CD4-positive, alpha-beta T cell treated with Interferon gamma for 1 hour (primary cell): ENCODE data around the gene CD1B.
"Not testable (repeated sequence)": the region's sequence is repeated elsewhere in the genome, so short reads cannot be mapped to it uniquely, and the experiment has no call there.

Experiments
- DNase-seq: peaks from one replicate; pipeline ENCODE4 v3.0.0-alpha.2; 2020

Gene CD1B

DNA sequence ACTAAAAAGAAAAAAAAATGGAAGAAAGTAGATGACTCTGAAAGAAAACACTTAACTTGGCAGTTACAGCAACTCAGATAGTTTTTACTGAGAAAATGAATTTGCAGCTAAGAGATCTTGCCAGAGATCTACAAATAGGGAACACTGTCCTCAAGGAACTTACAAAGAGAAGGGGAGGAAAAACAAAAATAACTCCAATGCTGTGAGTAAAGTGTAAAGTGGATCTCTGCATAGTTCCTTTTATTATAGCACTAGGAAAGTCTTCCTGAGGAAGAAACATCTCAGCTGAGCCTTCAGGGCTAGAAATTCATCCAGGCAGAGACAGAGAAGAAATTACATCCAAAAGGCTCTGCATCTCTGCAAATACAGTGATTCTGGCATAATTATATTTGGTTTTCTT, 3.9 kb downstream of the CD1B start:
- no peak for DNase-seq

DNA sequence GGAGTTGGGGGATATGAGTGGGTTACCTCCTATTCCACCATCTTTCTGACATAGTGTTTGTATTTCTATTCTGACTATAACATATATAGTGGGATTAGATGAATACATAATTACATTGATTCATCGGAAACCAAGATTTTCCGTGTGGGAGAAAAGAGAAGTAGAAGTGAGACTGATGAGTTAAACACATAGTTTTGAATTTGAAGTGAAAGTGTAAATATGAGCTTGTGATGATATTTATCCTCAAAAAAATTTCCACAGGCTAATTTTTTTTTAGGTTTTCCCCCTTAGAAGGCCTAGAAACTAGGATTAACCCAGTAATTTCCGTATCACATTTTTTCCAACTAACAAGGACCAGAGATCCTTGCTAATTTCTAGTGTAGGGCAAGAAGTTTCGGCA, 6.9 kb downstream of the CD1B start:
- DNase-seq, result no peak

DNA sequence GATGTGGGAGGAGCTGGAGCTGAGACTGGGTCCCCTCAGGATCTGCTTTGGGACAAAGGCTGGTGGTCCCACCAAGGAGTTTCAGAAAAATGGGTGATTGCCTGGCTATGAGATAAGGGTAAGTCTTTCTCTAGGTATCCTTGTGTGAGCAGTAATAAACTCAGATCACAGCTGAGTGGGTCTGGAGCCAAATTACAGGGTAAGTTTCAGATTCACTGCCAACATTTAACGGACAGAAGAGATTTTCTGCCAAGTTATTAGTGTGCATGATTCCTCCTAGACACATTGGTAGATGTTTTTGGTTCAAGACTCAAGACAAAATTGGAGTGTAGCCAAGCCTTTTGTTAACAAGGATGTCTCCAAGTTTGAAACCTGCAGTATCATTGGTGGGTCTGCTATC, 7.5 kb downstream of the CD1B start:
- no peak for DNase-seq

DNA sequence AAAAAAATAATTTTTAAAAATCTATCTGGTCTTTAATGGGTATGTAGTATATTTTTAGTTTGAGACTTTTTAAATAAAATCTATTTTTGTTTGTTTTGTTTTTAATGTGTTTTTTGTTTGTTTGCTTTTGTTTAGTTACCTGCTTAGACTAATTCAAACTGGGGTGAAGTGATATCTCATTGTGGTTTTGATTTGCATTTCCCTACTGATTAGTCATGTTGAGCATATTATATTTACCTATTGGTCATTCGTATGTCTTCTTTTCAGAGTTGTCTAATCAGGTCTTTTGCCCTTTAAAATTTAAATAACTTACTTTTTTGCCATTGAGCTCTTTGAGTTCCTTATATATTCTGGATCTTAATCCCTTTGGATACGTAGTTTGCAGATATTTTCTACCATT, 20.3 kb downstream of the CD1B start:
- DNase-seq, result no peak

DNA sequence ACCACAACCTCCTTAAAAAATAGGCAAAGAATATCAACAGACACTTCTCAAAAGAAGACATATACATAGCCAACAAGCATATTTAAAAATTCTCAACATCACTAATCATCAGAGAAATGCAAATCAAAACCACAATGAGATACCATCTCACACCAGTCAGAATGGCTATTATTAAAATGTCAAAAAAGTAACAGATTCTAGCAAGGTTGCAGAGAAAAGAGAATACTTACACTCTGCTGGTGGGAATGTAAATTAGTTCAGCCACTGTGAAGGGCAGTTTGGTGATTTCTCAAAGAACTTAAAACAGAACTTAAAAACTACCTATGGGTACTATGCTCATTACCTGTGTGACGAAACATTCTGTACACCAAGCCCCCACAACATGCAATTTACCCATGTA, 20.7 kb downstream of the CD1B start:
- DNase-seq, result no peak

DNA sequence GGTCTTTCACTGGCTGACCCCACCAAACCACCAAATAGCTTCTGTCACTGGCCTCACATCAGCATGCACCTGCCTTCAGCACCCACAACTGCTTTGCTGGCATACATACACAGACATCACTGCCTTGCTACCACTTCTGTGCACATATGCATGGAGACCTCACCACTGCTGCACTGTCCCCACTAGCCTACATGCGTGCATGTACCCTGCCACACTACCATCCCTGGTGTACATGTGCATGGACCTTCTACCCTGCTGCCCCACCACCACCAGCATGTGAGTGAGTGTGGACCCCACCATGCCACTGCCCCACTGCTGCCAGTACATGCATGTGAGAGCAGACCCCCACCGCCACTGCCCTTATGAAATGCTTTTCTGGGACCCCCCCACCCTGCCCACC, 35.5 kb downstream of the CD1B start:
- no peak for DNase-seq

DNA sequence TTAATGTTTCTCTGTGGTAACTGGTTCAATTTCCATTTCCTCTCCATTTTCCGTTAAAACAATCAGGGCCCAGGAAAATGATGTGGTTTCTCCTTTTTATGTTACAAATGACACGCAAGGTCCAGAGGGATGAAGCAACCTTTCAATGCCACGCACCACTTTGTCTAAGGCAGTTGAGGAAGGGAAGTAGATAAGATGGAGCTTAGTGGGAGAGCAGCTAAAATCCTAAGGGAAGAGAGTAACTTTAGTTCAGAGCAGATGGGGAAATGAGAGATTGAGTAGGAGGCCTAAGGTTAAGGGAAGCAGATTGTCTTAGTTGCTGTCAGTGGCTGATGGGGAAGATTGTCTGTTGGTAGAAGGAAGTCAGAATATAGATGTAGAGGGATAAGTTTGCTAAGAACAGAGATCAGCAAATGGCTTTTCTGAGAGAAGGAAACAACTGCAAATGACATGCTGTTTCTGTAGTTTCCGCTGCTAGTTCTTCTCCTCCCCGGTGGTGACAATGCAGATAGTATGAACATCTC, 40.9 kb downstream of the CD1B start:
- no peak for DNase-seq

DNA sequence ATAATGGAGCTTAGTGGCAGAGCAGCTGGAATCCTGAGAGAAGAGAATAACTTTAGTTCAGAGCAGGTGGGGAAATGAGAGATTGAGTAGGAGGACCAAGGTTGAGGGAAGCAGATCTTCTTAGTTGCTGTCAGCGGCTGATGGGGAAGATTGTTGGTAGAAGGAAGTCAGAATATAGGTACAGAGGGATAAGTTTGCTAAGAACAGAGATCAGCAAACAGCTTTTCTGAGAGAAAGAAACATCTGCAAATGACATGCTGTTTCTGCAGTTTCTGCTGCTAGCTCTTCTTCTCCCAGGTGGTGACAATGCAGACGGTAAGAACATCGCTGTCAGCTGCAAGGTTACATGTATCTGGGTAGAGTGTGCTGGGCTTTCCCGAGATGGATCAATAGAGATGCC, 41.5 kb downstream of the CD1B start, which contains the start of gene CD1C:
Gene CD1C (plus strand): TSS at position 113 of the 400 bp plus-strand sequence. CDS start 142 bp downstream, at position 255.
- DNase-seq, result no peak

DNA sequence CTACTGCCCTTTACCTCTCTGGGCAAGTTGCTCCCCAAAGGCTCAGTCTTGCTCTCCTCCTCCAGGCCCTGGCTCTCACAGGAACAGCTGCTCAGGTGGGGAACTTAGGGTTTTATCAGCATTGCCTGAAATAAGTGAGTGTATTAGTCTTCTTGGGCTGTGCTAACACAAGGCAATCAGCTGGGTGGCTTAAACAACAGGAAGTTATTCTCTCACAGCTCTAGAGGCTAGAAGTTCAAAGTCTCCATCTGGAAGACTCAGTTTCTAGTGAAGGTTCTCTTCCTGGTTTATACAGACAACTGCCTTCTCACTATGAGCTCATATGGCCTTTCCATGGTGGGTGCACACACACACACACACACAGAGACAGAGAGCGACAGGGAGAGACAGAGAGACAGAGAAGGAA, 44.4 kb downstream of the CD1B start:
- no peak for DNase-seq

DNA sequence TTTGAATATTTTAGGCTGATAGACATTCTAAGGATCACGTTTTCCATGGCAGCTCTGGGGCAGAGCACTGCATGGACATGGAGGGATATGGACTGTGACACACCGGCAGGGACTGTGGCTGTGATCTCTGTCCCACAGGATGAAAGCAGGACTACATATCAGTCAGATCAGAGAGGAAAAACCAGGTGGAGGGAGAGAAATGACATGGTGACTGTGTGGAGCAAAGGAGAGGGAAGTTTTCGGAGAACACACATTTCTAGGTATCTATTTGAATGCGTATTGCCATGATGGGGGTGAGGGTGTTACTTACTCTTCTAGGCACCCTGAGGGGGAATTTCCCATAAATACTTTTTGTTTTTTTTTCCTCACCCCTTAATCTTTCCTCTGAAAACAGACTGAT, 44.8 kb downstream of the CD1B start:
- DNase-seq, result no peak

DNA sequence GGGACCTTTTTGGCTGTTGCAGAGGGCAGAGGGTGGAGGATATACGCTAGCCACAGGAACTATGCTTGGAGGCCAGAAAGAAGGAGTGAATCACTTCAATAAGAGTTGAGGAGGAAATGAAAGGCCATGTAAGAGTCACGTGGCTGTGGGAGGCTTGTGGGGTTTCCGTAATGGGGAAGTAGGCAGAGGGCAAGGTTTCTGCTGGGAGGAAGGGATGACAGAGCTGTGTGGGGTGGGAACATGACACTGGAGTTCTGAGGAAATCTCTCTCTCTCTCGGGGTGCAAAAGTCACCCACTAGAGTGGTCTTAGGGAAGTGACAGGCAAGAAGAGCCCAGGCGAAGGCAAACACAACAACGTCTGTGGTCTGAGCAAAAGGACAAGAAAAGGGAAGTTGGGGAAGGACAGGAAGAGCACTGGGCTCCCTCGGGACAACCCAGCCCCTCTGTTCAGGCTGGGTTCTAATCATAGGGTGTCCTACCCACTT, 45.5 kb downstream of the CD1B start:
- DNase-seq, result peak; percentile 76

DNA sequence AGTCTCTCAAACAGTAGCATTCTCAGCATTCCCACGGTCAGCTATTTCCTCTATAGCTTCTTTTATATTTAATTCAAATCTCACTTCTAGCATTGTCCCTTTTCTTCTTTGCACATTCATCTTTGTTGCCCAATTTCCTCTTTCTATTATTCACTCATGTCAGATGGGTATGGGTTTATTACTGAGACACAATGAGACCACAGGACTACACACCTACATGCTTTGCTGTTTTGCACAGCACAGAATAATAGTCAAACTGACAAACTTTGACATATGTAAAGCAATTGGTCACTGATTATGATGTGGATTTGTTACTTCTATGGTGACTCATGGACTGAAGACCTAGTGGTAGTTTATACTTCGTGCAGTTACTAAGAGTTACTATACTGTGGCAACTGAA, 47.4 kb downstream of the CD1B start:
- DNase-seq, result no peak

DNA sequence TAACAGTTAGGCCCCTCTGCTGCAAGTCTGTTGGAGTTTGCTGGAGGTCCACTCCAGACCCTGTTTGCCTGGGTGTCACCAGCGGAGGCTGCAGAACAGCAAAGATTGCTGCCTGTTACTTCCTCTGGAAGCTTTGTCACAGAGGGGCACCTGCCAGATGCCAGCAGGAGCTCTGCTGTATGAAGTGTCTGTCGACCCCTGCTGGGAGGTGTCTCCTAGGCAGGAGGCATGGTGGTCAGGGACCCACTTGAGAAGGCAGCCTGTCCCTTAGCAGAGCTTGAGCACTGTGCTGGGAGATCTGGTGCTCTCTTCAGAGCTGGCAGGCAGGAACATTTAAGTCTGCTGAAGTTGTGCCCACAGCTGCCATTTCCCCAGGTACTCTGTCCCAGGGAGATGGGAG, 48.9 kb downstream of the CD1B start:
- not testable (repeated sequence) for DNase-seq
